Measurements from ENCODE around the gene NVL.

NVL gene

GRCh38 chr1:224301391-224301790 is 28.6 kb downstream of the NVL start:
- Histone ChIP-seq H3K27ac (ENCODE audit: low read length) (no peak overlapping the region), H3K4me1 (ENCODE audit: control insufficient read depth, low read depth, low read length) (no peaks in the 10 kb centered on the region), H3K36me3 (ENCODE audit: control insufficient read depth, low read depth, low read length) (peaks cover 81% of the 10 kb centered on the region), H3K27me3 (ENCODE audit: control insufficient read depth, insufficient read depth, low read length) (no peaks in the 10 kb centered on the region), H3K4me3 (ENCODE audit: low read length) (no peak overlapping the region), H3K9ac (ENCODE audit: low read length) (no peak overlapping the region), H3K9me3 (ENCODE audit: control insufficient read depth, low read depth, low read length) (no peaks in the 10 kb centered on the region)

- H3K36me3 ChIP-seq (ENCODE audit: control insufficient read depth, low read depth, low read length) = peaks cover 87% of the 10 kb centered on the region
- no peaks in the 10 kb centered on the region for H3K4me1 ChIP-seq (ENCODE audit: control insufficient read depth, low read depth, low read length)
- H3K4me3 ChIP-seq (ENCODE audit: low read length) = no peak overlapping the region
- H3K27me3 ChIP-seq (ENCODE audit: control insufficient read depth, insufficient read depth, low read length) = no peaks in the 10 kb centered on the region
- no peak overlapping the region for H3K9ac ChIP-seq (ENCODE audit: low read length)
- no peaks in the 10 kb centered on the region for H3K9me3 ChIP-seq (ENCODE audit: control insufficient read depth, low read depth, low read length)
- no peak overlapping the region for H3K27ac ChIP-seq (ENCODE audit: low read length)
Measured at GRCh38 chr1:224300346-224300745, 29.6 kb downstream of the NVL start.

DNA sequence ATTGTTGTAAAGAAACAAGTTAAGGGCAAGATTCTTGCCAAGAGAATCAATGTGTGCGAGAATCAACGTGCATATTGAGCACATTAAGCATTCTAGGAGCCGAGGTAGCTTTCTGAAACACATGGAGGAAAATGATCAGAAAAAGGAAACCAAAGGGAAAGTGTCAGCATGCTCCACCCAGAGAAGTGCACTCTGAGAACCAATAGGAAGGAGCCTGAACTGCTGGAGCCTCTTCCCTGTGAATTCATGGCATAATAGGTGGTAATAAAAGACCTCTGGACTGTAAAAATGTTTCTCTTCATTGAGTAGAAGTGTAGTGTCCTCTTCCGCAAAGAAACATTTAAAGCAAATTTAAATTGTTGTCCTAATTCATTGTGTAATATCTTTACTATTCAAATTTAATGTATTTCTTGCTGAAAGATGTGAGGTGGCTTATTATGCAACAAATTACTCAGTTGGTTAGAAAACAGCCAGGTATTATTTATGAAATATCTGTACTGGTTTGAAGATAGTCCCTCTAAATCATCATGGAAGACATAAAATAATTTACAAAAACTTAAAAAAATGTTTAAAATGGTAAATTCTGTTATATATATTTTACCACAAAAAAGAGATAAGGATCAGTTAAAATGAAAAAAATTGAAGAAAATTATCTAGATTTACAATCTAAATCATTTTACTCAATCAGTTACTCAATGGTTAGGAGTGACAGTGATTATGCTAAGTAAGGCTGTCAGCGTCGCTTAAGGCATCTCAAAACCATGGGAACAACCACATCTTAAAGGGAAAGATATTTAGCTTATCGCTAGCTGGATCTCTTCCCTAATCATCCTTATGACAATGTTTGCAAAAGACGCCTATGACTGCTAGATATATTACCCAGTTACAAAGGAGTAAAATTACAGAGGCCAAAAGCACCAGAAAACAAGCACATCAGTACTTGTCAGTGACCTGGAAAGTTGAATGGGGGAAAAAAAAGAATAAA is 31.3 kb downstream of the NVL start:
- no peaks in the 10 kb centered on the region for H3K9me3 ChIP-seq (ENCODE audit: control insufficient read depth, low read depth, low read length)
- H3K27me3 ChIP-seq (ENCODE audit: control insufficient read depth, insufficient read depth, low read length) = no peaks in the 10 kb centered on the region
- H3K9ac ChIP-seq (ENCODE audit: low read length) = no peak overlapping the region
- H3K27ac ChIP-seq (ENCODE audit: low read length) = no peak overlapping the region
- no peaks in the 10 kb centered on the region for H3K4me1 ChIP-seq (ENCODE audit: control insufficient read depth, low read depth, low read length)
- no peak overlapping the region for H3K4me3 ChIP-seq (ENCODE audit: low read length)
- peaks cover 86% of the 10 kb centered on the region for H3K36me3 ChIP-seq (ENCODE audit: control insufficient read depth, low read depth, low read length)

DNA sequence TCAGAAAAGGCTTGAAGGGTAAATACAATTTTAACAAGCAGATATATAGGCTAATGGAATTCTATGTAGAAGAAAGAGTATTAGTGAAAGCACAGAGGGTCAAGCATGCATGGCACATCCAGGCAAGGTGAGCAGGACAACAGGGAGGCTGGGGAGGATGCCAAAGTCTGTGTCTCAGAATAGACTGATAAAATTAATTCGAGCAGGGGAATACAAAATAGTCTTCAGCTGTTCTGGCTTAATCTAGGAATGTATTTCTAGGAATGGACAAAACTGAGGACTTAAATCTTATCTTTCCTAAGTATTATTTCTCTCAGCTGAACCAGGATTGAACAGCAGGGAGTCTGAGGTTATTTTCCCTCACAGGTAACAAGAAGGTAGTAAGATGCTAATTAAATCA is 35.2 kb downstream of the NVL start:
- no peaks in the 10 kb centered on the region for H3K9me3 ChIP-seq (ENCODE audit: control insufficient read depth, low read depth, low read length)
- peaks cover 72% of the 10 kb centered on the region for H3K36me3 ChIP-seq (ENCODE audit: control insufficient read depth, low read depth, low read length)
- H3K27ac ChIP-seq (ENCODE audit: low read length) = no peak overlapping the region
- H3K27me3 ChIP-seq (ENCODE audit: control insufficient read depth, insufficient read depth, low read length) = no peaks in the 10 kb centered on the region
- H3K4me3 ChIP-seq (ENCODE audit: low read length) = no peak overlapping the region
- H3K9ac ChIP-seq (ENCODE audit: low read length) = no peak overlapping the region
- no peaks in the 10 kb centered on the region for H3K4me1 ChIP-seq (ENCODE audit: control insufficient read depth, low read depth, low read length)

DNA sequence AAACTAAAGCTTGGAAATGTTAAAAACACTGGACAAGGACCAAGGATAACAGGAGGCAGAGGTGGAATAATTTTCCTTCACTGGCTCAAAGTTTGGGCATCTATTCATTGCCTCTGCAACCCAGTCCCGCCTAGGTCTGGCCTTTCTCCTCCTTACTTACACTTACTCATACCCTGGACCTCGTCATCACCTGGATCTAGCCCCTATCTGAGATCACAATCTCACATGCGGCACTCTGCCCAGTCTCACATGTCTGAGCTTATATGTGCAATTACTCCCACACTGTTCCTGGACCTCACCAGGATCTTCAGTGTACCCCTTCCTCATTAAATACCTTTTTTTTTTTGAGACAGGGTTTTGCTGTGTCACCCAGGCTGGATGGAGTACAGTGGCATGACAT is 37.6 kb downstream of the NVL start:
- Histone ChIP-seq H3K36me3 (ENCODE audit: control insufficient read depth, low read depth, low read length) (peaks cover 71% of the 10 kb centered on the region), H3K27ac (ENCODE audit: low read length) (no peak overlapping the region), H3K4me3 (ENCODE audit: low read length) (no peak overlapping the region), H3K9me3 (ENCODE audit: control insufficient read depth, low read depth, low read length) (no peaks in the 10 kb centered on the region), H3K27me3 (ENCODE audit: control insufficient read depth, insufficient read depth, low read length) (no peaks in the 10 kb centered on the region), H3K9ac (ENCODE audit: low read length) (no peak overlapping the region), H3K4me1 (ENCODE audit: control insufficient read depth, low read depth, low read length) (peaks cover 11% of the 10 kb centered on the region)

DNA sequence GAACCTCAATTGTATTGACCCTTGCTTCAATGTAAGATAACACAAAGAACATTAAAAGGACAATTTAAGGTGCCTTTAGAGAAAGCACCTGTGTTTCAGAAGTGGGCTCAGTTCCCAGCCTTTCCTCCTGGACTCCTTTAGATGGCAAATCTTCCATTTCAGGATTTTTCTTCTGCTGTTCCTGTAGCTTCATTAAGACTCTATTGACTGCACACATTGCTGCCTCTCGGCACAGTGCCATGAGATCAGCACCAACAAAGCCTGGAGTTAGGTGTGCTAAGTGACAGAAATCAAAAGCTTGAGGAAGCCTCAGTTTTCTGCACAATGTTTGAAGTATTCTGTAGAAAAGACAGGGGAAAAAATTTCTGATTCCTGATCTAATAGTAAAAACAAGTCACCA is 40.6 kb downstream of the NVL start:
- no peak overlapping the region for H3K9ac ChIP-seq (ENCODE audit: low read length)
- peaks cover 70% of the 10 kb centered on the region for H3K36me3 ChIP-seq (ENCODE audit: control insufficient read depth, low read depth, low read length)
- peaks cover 13% of the 10 kb centered on the region for H3K4me1 ChIP-seq (ENCODE audit: control insufficient read depth, low read depth, low read length)
- H3K4me3 ChIP-seq (ENCODE audit: low read length) = no peak overlapping the region
- H3K9me3 ChIP-seq (ENCODE audit: control insufficient read depth, low read depth, low read length) = no peaks in the 10 kb centered on the region
- no peaks in the 10 kb centered on the region for H3K27me3 ChIP-seq (ENCODE audit: control insufficient read depth, insufficient read depth, low read length)
- no peak overlapping the region for H3K27ac ChIP-seq (ENCODE audit: low read length)

- Histone ChIP-seq H3K36me3 (ENCODE audit: control insufficient read depth, low read depth, low read length) (peaks cover 63% of the 10 kb centered on the region), H3K9me3 (ENCODE audit: control insufficient read depth, low read depth, low read length) (no peaks in the 10 kb centered on the region), H3K27ac (ENCODE audit: low read length) (peak overlapping the region; percentile 93)
Measured at GRCh38 chr1:224287714-224288113, 42.3 kb downstream of the NVL start.

GRCh38 chr1:224282140-224282539 is 47.8 kb downstream of the NVL start:
- H3K36me3 ChIP-seq (ENCODE audit: control insufficient read depth, low read depth, low read length) = peaks cover 41% of the 10 kb centered on the region
- no peak overlapping the region for H3K9ac ChIP-seq (ENCODE audit: low read length)

More at GRCh38 chr1:224287714-224288113, 42.3 kb downstream of the NVL start:
- peak overlapping the region; percentile 63 for H3K9ac ChIP-seq (ENCODE audit: low read length)
- no peaks in the 10 kb centered on the region for H3K27me3 ChIP-seq (ENCODE audit: control insufficient read depth, insufficient read depth, low read length)
- peak overlapping the region; percentile 29 for H3K4me3 ChIP-seq (ENCODE audit: low read length)
- H3K4me1 ChIP-seq (ENCODE audit: control insufficient read depth, low read depth, low read length) = peaks cover 13% of the 10 kb centered on the region

GRCh38 chr1:224276771-224277487 is 53.0 kb downstream of the NVL start:
- Histone ChIP-seq H3K27ac (ENCODE audit: low read length) (no peak overlapping the region), H3K27me3 (ENCODE audit: control insufficient read depth, insufficient read depth, low read length) (no peaks in the 10 kb centered on the region), H3K9ac (ENCODE audit: low read length) (no peak overlapping the region), H3K4me1 (ENCODE audit: control insufficient read depth, low read depth, low read length) (no peaks in the 10 kb centered on the region), H3K4me3 (ENCODE audit: low read length) (no peak overlapping the region), H3K9me3 (ENCODE audit: control insufficient read depth, low read depth, low read length) (no peaks in the 10 kb centered on the region), H3K36me3 (ENCODE audit: control insufficient read depth, low read depth, low read length) (peaks cover 15% of the 10 kb centered on the region)

More at GRCh38 chr1:224282140-224282539, 47.8 kb downstream of the NVL start:
- no peaks in the 10 kb centered on the region for H3K27me3 ChIP-seq (ENCODE audit: control insufficient read depth, insufficient read depth, low read length)
- H3K4me3 ChIP-seq (ENCODE audit: low read length) = no peak overlapping the region
- no peaks in the 10 kb centered on the region for H3K9me3 ChIP-seq (ENCODE audit: control insufficient read depth, low read depth, low read length)
- H3K4me1 ChIP-seq (ENCODE audit: control insufficient read depth, low read depth, low read length) = no peaks in the 10 kb centered on the region
- H3K27ac ChIP-seq (ENCODE audit: low read length) = no peak overlapping the region

DNA sequence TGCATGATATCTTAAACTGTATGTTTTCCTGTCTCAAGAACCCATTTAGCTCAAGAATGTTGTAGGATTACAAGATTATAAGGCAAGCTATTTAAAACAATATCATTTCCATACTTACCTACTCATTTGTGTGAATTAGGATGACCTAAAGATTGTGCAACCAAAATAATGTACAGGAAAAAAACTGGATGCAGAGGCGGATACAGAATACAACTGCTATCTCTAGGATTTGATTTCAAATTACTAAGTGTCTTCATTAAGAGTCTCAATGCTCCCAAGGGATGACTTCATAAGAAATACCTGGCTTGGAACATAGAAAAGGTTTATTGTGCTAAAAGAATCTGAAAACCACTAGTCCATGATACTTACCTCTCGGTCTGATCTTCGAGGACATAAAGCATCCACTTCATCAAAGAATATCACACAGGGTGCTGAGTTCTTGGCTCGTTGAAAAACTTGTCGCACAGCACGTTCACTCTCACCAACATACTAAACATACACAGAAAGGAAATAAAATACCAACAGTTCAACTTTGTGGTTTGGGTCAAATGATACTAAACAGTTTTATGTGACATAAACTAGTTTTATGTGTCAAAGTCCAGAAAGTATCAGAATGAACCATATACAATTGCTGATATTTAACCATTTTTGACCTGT is 54.9 kb downstream of the NVL start:
- Histone ChIP-seq H3K4me3 (ENCODE audit: low read length) (no peak overlapping the region), H3K4me1 (ENCODE audit: control insufficient read depth, low read depth, low read length) (no peaks in the 10 kb centered on the region), H3K27me3 (ENCODE audit: control insufficient read depth, insufficient read depth, low read length) (no peaks in the 10 kb centered on the region), H3K27ac (ENCODE audit: low read length) (no peak overlapping the region), H3K9me3 (ENCODE audit: control insufficient read depth, low read depth, low read length) (no peaks in the 10 kb centered on the region), H3K9ac (ENCODE audit: low read length) (no peak overlapping the region), H3K36me3 (ENCODE audit: control insufficient read depth, low read depth, low read length) (peaks cover 7% of the 10 kb centered on the region)

DNA sequence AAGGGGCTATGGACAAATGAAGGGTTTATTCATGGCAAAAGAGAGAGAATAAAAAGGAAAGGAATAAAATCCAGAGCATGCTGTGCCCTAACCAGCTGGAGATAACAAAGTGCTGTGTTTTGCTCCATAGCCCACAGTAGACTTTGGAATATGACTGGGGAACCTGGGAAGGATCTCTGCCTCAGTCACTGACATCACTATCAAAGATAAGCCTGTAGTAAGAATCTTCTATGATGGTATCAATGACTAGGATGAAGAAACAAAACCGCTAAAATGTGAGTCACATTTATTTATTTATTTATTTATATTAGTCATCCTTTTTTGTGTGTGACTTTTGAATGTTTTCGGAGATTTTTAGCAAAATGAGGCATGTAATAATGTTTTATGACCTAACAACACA is 56.3 kb downstream of the NVL start:
- no peak overlapping the region for H3K27ac ChIP-seq (ENCODE audit: low read length)
- no peak overlapping the region for H3K4me3 ChIP-seq (ENCODE audit: low read length)
- no peaks in the 10 kb centered on the region for H3K9me3 ChIP-seq (ENCODE audit: control insufficient read depth, low read depth, low read length)
- no peaks in the 10 kb centered on the region for H3K4me1 ChIP-seq (ENCODE audit: control insufficient read depth, low read depth, low read length)
- no peak overlapping the region for H3K9ac ChIP-seq (ENCODE audit: low read length)
- H3K36me3 ChIP-seq (ENCODE audit: control insufficient read depth, low read depth, low read length) = peaks cover 14% of the 10 kb centered on the region
- H3K27me3 ChIP-seq (ENCODE audit: control insufficient read depth, insufficient read depth, low read length) = no peaks in the 10 kb centered on the region
